NCI-H1105 (cell line): ENCODE measurements around the gene XXYLT1.
A peak's percentile ranks its signal among the peaks of the same experiment; 100 is the strongest.
"Not testable (repeated sequence)": the region's sequence is repeated elsewhere in the genome, so short reads cannot be mapped to it uniquely, and the experiment has no call there.

Experiments used
- DNase-seq: peaks from one replicate; lab custom pipeline; 2025; lab: John Stamatoyannopoulos, UW

XXYLT1 gene, protein sequence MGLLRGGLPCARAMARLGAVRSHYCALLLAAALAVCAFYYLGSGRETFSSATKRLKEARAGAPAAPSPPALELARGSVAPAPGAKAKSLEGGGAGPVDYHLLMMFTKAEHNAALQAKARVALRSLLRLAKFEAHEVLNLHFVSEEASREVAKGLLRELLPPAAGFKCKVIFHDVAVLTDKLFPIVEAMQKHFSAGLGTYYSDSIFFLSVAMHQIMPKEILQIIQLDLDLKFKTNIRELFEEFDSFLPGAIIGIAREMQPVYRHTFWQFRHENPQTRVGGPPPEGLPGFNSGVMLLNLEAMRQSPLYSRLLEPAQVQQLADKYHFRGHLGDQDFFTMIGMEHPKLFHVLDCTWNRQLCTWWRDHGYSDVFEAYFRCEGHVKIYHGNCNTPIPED

DNA sequence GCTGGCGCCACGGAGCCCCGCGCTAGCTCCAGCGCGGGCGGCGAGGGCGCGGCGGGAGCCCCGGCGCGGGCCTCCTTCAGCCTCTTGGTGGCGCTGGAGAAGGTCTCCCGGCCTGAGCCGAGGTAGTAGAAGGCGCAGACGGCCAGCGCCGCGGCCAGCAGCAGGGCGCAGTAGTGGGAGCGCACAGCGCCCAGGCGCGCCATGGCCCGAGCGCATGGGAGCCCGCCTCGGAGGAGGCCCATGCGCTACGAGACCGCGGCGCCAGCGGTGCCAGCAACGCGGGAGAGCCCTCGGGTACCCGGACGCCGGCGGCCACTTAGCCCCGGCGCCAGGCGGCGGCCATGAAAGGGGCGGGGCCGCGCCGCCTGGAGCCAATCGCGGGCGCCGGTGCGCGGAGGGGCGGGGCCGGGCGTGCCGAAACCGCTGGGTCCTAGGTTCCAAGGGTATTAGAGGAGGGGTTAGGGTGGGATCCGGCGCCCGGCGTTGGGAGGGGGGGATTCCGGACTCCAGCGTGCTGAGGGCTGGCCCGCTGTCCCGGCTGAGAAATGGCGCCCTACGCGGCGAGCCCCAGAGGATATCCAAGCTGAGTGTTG, at the start of gene XXYLT1:
XXYLT1 (minus strand) TSS at position 343 of the 593 bp plus-strand sequence; CDS start at position 242, 101 bp downstream.
- peak; percentile 97 for DNase-seq

DNA sequence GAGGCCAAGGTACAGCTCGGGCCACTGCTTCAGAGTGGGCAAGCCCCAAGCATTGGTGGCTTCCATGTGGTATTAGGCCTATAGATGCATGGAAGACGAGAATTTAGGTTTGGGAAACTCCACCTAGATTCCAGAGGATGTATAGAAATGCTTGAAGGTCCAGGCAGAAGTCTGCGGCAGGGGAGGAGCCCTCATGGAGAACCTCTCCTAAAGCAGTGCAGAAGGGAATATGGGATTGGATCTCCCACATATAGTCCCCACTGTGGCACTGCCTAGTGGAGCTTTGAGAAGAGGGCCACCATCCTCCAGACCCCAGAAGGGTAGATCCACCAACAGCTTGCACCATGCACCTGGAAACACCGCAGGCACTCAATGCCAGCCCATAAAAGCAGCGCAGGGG, 48.1 kb upstream of the XXYLT1 start:
- DNase-seq, result no peak

DNA sequence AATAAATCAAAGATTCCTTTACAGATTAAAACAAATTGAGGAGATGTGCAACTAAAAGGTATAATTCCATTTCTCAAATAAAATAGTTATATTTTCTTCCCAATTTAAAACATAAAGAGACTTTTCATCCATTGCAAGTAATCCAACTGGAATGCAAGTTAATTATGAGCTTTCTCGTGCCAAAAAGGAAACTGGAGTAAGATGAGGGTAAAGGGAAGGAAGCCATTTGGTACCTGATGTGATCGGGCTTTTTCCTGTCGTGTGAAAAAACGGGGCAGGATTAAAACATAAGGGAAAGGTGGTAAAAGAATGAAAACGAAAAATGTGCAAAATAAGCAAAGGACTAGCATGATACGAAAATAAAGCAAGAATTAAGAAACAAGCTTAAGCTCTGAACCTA, 41.8 kb upstream of the XXYLT1 start:
- no peak for DNase-seq

DNA sequence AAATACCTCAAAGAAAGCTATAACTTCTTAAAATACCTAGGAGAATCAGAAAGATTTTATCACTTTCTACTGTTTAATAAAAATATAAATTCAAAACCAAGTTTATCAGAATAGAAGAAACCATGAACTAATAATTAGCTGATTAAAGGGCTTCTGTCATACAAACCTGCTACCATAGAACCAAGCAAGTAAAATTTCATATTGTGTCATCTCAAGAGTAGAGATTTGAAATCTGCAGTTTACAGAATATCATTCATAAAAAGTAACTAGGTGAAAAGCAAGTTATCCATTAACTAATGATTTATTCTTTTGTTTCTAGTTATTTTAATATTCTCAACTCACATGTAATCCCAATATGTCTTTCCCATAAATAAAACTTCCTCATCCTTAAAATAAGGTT, 36.8 kb upstream of the XXYLT1 start:
- DNase-seq, result no peak

DNA sequence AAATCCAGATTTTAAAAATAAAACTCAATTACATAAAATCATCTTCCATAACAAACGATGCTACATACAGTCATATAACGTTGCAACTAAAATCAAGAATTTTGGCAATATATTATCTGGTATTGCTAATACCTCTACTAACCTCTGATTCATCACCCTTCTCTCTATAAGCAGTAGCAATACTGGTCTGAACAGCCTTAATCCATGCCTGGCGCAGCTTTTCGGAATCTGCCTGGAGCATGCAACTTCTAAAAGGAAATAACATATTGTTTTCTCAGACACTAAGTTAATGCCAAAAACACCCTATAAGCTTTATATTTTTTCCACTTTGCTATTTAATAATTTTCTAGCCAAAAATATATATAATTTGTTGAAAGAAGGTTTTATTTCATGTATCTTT, 35.4 kb upstream of the XXYLT1 start:
- DNase-seq, result no peak

DNA sequence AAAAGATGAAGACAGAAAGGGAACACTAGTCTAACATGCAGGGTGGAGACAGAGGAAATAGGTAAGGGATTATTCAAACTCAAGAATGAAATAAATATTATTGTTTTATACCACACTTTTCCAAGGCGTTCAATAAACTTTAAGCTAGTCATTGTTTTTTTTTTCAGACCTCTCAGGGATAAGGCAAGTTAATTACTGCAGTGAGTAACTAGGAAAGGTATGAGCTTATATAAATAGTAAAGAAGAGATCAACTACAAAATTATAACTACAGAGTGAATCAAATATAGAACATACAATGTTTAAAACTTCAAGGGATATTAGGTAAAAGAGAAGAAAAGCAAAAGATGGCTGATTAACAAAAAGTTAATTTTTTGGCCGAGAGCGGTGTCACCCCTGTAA, 31.5 kb upstream of the XXYLT1 start:
- DNase-seq, result no peak

DNA sequence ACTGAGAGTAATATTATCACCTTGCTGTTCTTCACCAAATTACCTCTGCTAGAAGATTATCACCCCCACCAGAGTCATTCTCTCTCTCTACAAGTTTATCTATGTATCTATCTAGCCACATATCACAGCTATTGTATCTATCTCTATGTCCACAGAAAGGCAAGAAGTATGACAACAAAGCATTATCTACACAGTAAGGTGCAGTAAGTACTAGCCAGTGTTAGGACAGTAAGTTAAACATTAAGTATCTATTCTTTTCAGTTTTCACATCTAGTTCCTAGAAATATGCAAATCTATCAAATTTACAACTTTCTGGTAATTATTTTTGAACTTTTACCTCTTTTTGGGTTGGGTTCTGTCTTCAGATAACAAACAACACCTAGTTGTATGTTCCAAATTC, 26.5 kb upstream of the XXYLT1 start:
- DNase-seq, result no peak

DNA sequence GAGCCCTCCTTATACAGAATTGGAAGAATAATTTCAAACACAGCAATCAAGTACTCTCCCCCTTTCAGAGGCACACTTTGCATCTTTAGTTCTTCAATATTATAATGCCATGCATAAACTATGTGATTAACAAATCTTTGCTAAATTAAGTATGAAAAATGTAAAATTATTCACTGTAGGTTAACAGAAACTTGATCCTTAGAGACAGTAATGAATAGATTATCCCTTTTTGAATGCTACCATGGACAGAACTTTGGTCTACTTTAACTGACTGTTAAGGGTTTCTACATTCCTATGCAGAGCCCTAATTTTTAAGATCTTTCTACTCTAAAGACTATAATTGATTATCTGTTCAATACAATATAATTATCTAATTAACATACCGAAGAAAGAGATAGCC, 25.7 kb upstream of the XXYLT1 start:
- no peak for DNase-seq

DNA sequence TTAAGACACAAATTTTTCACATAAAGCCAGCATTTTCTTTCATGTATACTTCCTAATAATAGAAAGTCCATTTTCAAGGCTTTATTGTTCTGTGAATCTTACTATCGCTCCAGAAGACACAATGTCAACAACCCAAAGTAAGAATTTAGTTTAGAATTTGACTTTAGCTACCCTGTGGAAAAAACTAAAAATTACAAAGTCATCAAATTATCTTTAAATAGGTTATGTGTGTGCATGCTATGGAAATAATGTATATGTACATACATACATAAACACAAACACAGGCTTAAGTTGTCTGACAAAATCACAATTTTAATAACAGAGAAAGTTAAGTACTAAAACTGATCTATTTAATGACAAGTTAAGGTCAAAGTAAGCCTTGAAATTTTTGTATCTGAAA, 20.2 kb upstream of the XXYLT1 start:
- DNase-seq, result no peak

DNA sequence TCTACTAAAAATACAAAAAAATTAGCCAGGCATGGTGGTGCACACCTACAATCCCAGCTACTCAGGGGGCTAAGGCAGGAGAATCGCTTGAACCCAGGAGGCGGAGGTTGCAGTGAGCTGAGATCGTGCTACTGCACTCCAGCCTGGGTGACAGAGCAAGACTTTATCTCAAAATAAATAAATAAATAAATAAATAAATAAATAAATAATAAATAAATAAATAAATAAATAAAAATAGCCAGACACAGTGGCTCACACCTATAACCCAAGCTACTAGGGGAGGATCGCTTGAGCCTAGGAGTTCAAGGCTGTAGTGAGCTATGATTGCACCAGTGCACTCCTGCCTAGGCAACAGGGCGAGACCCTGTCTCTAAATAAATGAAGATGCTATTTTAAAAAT, 19.7 kb upstream of the XXYLT1 start:
- DNase-seq, result not testable (repeated sequence)

DNA sequence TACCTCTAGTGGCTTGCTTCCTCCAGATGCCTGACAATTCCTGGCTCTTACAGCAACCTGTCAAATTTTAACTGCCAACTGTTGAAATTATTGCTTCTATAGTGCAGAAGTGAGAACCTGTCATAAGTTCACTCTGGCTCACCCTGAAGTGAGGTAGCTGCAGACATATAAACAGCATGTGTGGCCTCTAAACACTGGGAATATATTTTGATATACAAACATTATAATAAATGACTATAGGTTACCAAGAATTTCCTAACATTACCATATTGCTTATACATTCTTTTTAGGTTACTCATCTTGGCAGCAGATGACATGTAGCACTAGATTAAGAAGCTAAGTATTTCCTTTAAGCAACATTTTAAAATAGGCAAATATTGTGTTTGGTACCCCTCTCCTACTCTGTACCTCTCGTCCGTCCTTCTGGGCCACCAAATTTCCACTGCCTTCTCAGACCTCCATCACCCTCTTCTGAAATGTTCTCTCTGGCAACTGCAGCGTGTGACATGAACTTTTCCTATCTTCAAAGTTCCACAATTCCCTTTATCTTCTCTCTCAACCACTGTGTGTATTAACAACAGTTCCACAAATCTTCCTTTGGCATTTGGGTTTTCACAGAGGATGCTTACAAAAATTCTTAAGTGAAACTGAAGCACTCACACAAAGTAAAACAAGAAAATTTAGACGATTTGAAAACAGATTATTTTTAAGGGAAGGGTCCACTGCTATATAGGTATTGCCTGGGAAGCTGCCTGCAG, 15.3 kb upstream of the XXYLT1 start:
- DNase-seq, result no peak

DNA sequence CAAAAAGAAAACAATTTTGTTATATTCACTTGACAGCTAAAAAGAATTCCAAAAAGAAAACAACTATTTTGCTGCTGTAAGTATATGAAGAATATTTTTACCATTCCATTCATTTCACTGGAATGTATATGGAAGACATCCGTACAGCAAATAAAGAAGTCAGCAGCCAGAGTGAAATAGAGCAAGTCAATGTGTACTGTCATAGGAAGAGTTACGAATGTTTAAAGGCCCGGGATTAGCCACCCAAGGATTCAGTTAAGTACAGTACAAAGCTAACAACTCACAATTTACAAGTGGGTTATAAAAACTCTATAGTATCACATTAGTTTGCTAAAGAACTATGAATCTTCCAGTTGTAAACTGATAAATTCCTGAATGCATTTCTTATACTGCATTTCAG, 14.4 kb upstream of the XXYLT1 start:
- DNase-seq, result no peak

DNA sequence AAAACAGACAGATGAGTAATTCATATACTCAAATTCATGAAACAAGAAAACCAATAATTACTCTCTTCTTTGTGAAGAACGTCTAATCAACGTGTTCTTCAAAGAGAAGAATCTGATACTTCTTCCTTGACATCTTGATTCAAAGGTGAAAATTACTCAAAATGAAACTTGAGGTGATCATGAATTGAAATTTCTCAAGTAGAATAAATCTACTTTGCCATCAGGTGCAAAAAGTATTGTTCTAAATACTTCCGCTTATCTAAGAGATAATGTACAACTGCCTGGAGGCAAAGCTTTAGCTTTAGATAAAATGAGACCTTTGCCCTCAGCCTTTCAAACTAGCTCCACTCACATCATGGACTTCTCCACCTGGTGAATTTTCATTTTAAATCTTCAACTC, 13.9 kb upstream of the XXYLT1 start:
- DNase-seq, result no peak

DNA sequence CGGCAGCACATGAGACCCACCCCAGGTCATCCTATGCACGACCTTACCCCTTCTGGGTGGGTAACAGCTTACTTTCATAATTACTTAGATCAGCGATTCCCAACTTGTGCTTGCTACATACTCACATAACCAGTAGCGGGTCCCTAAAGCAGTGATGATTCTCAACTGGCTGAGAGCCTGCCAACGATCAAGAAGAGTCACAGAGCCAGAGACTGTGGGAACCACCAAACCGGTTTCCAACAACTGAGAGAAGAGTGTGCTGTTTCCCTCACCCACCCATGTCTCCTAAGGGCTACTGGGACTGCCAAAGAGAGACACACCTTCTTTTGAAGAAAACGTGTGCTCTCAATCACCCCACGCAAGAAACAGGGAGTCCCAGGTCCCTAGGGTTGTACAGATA, 12.0 kb upstream of the XXYLT1 start:
- no peak for DNase-seq

DNA sequence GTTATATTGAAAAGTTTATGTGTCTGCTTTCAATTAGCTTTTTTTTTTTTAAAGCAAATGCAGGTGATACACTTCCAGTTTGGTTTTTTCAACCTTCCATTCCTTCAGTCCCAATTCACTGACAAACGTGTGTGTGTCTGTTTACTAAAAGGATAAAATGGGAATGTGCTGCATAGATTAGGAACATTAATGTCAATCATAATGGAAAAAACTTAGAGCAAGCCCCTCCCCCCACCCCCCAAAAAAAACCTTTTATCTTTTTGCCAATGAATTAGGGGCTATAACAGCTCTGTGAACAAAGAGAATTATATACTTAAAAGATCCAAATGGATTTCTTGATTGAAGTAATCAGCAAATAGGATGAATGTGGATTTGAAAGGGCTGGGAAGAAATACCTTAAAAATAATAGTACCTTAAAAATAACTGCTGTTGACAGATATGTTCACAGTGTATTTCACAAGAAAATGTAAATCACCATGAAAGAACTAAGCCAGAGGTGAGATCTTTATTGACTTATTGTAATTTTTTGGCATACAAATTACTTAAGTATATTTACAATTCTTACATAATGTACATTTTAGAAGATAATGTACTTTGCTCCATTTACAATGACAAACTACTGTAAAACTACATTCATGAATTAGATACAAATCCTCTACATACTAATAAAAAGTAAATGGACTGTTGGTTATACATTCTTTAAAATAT, 3.5 kb upstream of the XXYLT1 start:
- DNase-seq, result no peak

DNA sequence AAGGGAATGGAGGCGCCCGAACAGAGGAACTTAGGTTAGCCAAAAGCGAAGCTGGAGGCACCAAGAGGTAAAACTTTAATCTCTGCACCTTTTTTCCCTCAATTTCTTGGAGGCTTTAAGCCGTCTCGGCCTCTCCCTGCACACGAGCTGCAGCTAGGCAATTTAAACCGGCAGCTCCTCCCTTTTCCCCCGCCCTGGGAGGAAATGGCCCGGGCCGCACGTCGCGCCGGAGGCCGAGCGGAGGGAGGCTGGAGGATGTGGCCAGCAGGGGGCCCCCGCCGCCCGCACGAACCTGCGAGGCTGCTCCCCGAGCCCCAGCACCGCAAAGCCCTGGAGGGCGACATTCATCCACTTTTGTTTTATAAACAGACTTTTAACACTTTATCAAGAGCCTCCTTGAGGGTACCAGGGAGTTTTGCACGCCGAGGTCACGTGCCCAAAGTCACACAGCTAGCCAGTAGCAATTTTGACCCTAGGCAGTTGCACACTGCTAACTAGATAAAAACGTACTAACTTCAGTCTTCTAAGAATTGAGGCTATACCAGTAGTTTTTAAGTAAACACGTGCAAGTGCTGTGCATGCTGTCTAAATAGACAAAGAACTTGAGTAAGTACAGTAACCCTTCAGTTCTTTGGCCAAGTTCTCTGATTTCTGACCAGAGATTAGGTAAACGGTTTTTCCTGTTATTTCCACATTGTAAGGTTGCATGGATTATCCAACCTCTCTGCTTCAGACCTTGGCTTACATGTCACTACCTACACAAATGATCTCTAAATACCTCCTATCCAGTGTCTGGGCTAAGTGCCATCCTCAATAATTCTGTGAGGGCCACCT, 668 bp upstream of the XXYLT1 start:
- DNase-seq, result peak; percentile 96

DNA sequence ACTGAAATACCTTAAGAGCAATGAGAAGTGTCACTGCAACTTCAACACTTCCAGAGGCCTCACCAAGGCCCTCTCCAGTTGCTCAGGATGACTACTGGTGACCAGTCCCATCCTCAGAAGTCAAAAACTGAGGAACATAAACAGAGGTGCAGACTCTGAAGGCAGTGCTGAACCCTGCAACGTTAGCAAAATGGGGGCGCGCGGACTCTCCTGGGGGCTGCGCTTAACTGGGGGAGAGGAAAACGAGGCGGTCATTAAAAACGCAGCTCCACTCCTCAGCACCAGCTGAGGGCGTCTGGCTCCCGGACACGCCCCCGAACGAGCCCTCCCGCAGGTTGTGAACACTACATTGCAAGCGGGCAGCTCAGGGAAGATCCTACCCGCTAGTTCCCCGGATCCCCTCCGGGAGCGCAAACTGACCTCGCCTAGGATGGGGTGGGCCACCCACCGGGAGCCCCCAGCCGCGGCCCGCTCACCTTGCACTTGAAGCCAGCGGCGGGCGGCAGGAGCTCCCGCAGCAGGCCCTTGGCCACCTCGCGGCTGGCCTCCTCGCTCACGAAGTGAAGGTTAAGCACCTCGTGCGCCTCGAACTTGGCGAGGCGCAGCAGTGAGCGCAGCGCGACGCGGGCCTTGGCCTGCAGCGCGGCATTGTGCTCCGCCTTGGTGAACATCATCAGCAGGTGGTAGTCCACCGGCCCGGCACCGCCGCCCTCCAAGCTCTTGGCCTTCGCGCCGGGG, 711 bp downstream of the XXYLT1 start:
- DNase-seq, result peak; percentile 54

DNA sequence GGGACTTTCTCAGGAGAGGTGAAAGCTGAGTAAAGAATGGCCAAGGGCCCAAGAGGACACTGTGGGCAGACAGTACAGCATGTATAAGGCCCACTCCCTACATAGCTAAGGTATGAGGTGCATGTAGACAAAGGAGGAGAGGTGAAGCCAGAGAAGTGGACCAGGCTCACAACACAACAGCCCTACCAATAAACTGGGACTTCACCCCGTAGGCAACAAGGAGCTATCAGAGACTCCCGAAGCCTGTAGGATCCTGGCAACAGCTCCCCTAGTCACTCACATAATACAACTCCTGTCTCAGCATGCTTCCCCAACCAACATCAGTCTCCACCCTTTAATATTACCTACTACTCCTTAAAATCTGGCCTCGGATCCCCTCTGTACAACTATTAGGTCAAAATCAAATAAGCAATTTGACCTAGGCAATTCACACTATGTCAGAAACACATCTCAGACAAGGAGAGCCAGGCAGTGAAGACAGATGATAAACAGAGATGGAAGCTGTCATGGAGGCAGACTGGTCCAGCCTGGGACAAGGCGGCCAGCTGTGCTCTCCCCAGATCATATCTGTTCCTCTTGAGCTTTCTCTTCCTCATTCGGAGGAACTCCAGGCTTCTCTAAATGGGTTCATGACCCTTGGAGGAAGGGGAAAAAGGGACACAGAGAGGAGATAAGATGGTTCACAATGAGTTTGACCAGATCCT, 1.4 kb downstream of the XXYLT1 start:
- no peak for DNase-seq

DNA sequence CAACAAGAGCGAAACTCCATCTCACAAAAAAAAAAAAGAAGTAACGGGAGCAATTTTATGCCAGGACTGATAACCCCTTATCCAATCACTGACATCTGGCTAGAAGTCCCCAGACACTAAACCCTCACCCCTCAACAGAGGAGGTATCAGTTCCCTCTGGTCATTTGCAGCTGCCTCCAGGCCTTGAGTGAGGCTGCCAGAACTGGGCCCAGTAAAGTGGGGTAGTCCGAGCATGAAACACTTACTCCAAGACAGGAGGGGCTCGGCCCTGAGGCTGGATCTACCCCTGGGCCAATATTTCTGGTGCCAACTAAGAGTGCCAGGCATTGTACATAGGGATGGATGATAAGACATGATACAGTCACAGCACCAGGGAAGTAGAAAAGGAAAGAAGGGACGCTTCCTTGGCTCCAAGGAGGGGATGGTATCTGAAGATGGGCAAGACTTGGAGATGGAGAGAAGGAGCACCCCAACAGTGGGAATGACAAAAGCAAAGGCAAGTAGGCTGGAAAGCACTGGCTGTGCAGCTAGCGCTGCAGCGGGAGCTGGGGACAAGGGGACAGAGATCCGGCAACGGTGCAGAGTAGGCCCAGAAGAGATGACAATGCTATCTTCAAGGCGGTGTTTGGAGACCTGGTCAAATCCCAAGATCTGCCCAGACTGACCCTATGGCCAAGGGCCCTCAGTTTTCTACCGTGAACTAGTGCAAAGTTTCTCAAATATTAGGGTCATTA, 2.2 kb downstream of the XXYLT1 start:
- DNase-seq, result no peak

DNA sequence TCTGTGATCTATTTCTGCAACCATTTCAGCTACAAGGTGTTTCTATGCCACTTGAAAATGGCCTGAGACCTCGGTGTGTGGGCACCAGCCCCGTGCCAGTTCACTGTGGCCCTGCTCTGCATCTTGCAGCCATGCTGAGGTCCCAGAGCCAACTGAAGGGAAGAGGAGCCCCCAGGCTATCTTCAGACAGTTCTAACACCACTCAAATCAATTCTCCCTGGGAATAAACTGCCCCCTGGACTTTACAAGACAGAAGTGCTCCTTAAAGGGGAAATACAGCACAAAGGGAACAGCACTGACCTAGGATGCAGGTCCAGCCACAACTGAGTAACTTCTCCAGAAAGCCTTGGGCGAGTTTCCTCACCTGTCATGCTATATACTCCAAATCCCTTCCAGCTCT, 3.9 kb downstream of the XXYLT1 start:
- no peak for DNase-seq
